Vagina (tissue), 2 donors: ENCODE measurements around the gene USP20.

Experiments used
- CTCF ChIP-seq, 3 experiments: fragments of 450-650 bp in 2 of 3; fragments of 200-600 bp in 1 of 3; sonication (generic) in 1 of 3; IDR thresholded peaks; one replicate each; pipeline ENCODE4 v1.5.1; 2017 to 2019; ENCODE audit warnings: antibody characterized with exemption in 3 of 3, mild to moderate bottlenecking in 2 of 3, moderate library complexity in 2 of 3
- POLR2AphosphoS5 ChIP-seq, 2 donors: sonication (generic); formaldehyde crosslinking; IDR thresholded peaks; one replicate each; pipeline ENCODE4 v1.9.0; 2017; ENCODE audit warnings: antibody characterized with exemption in 2 of 2, mild to moderate bottlenecking in 2 of 2, low read depth in 1 of 2; ENCODE audit not compliant: insufficient read depth in 1 of 2

DNA sequence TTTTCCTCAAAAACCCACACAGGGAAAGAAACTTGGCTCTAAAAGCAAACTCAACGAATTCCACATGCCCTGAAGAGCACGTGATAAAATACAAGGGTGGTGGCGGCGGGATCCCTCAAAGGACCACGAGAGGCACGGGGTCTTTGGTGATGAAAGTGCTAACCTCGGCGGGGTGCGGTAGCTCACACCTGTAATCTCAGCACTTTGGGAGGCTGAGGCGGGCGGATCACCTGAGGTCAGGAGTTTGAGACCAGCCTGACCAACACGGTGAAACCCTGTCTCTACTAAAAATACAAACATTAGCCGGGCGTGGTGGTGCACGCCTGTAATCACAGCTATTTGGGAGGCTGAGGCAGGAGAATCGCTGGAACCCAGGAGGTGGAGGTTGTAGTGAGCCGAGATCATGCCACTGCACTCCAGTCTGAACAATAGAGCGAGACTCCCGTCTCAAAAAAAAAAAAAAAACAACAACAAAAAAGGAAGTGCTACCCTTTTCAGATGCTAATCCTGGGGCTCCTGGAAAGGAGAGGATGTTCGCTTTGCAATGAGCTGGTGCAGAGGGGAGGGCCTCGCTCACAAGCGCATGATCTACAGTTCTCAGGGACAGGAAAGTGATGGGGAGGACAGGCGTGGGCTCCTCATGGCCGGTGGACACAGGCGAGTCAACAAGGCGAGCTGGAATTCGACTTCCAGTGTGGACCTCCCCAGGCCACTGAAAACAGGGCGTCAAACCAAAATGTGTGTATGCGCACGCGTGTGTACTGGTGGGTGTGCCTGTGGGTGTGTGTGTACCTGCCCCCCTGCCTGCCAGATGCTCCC lies 54.1 kb downstream of the USP20 start:
- no peak for TF ChIP-seq POLR2AphosphoS5 (IDR thresholded peaks at IDR 0.05; ENCODE audit: insufficient read depth in 1 of 2, low read depth in 1 of 2)
- no peak for TF ChIP-seq CTCF (IDR thresholded peaks at IDR 0.05)
